Heart left ventricle (tissue), 13 donors: ENCODE data around the gene RFWD3.

ENCODE experiments used
- CTCF ChIP-seq, 12 donors: fragments of 200-600 bp; sonication (generic) in 4 of 12; IDR thresholded peaks; one replicate each; pipeline versions ENCODE4 v1.5.0 to v1.8.0; 2018 to 2022; ENCODE audit warnings: antibody characterized with exemption in 12 of 12, mild to moderate bottlenecking in 5 of 12
- POLR2A ChIP-seq, 2 donors: fragments of 450-650 bp; IDR thresholded peaks; one replicate each; pipeline ENCODE4 v1.6.1; 2017; ENCODE audit warnings: antibody characterized with exemption in 2 of 2, mild to moderate bottlenecking in 2 of 2, moderate library complexity in 2 of 2
- donor health status: ischemic (EF 13 %, LVEDD 7.1; RV severe dilation, severe dysfunction).
- donor health status: DM: no; HTN: yes; CAD: no.
- donor health status: DM: no; HTN: no; CAD: no.
- donor health status: ischemic (EF 25% LVEDD 6.9; RV normal size, moderate dysfunction).
- donor health status: ischemic (EF 25% LVEDD 5.7; RV mildly dilated, moderate dysfunction).
- donor health status: ischemic (EF 35%, LVEDD 5.7; RV mildly dilated, moderate dysfunction).
- donor health status: nonischemic (EF 11% LVEDD 7.7; RV severe dilation, severe dysfunction).
- donor health status: DM: yes; HTN: yes; CAD: no.
- donor health status: PGD.
- donor health status: ischemic (EF 29% LVEDD 5.4; RV normal size, mild dysfunction).
- donor health status: nonischemic (EF 23%, LVEDD 6.1; RV moderate dilation, normal function).

- TF ChIP-seq POLR2A (IDR thresholded peaks at IDR 0.05) (no peak), CTCF (IDR thresholded peaks at IDR 0.05) (no peak)
Observed at GRCh38 chr16:74577882-74578366, 88.8 kb downstream of the RFWD3 start.
